HepG2 (cell line): ENCODE data around the gene COG5. TPM values are rescaled to one million over a fixed set of nuclear protein-coding genes. Genes with fewer than 3 reads are reported as not detected.

ENCODE experiments used
- AGO2 ChIP-seq: fragments of 200-400 bp; formaldehyde crosslinking; optimal IDR thresholded peaks from 2 replicates; pipeline ENCODE3; 2017; ENCODE audit warnings: mild to moderate bottlenecking, low read depth, low read length, moderate library complexity
- HNRNPK ChIP-seq: fragments of 200-400 bp; formaldehyde crosslinking; IDR thresholded peaks from 2 replicates; pipeline ENCODE4 v1.6.1; 2018; ENCODE audit warnings: low read length, low read depth, moderate library complexity, mild to moderate bottlenecking; ENCODE audit not compliant: poor library complexity, severe bottlenecking
- IRX3 ChIP-seq: sonication (generic); formaldehyde crosslinking; IDR thresholded peaks from 2 replicates; pipeline ENCODE4 v1.8.1; 2023; ENCODE audit warnings: mild to moderate bottlenecking, low read depth, missing genetic modification reagents, borderline replicate concordance
- KDM6A ChIP-seq: IDR thresholded peaks from 2 replicates; pipeline ENCODE4 v1.6.1; 2016; ENCODE audit warnings: low read depth
- MNT ChIP-seq: fragments of 450-650 bp; IDR thresholded peaks from 2 replicates; pipeline ENCODE4 v1.6.1; 2016
- MTERF4 ChIP-seq: sonication (generic); formaldehyde crosslinking; IDR thresholded peaks from 2 replicates; pipeline ENCODE4 v1.8.0; 2023; ENCODE audit warnings: mild to moderate bottlenecking, missing genetic modification reagents
- SNRNP70 ChIP-seq: fragments of 200-400 bp; formaldehyde crosslinking; IDR thresholded peaks from 2 replicates; pipeline ENCODE4 v1.6.1; 2017; ENCODE audit warnings: mild to moderate bottlenecking, low read depth, low read length, moderate library complexity
- ZNF687 ChIP-seq: sonication (generic); formaldehyde crosslinking; IDR thresholded peaks from 2 replicates; pipeline ENCODE4 v1.5.1; 2020; ENCODE audit warnings: mild to moderate bottlenecking, missing genetic modification reagents, moderate library complexity
- ZNF781 ChIP-seq: sonication (generic); formaldehyde crosslinking; IDR thresholded peaks from 2 replicates; pipeline ENCODE4 v1.5.1; 2020; ENCODE audit warnings: borderline replicate concordance, mild to moderate bottlenecking, missing genetic modification reagents; ENCODE audit errors: not compliant biosample characterization
- polyA plus RNA-seq, 8 experiments: library from polyadenylated mRNA; depleted of rRNA in 3 of 8; stranded (reverse) in 7 of 8; unstranded in 1 of 8; fragments of >200 nt; fragmentation: Illumina TruSeq in 4 of 8; extraction: Trizol in 4 of 8; gene quantifications; 2 replicates each; pipeline versions ENCODE4 v1.2.1 to v1.2.3, GENCODE V29; 2011 to 2016; ENCODE audit warnings: low read depth in 4 of 8, missing spikeins in 1 of 8, mixed read lengths in 1 of 8; ENCODE audit not compliant: insufficient read depth in 1 of 8
- total RNA-seq, 5 experiments: library from RNA; depleted of rRNA; stranded (reverse); fragments of >200 nt; fragmentation: Illumina TruSeq; extraction: Trizol; gene quantifications; 2 replicates each; pipeline ENCODE4 v1.2.3, GENCODE V29; 2016; ENCODE audit warnings: low read depth in 1 of 5
- TF ChIP-seq, protein P1 (sequence below): sonication (generic); formaldehyde crosslinking; IDR thresholded peaks from 2 replicates; pipeline ENCODE4 v1.4.0; 2020; ENCODE audit warnings: missing genetic modification reagents, borderline replicate concordance

The COG5 gene
- total and polyA plus RNA-seq, 2 of the 13 experiments (the other 11 are each of a cell fraction or from before 2014, with no cell fraction given) = 20.4 to 31.3 TPM

DNA sequence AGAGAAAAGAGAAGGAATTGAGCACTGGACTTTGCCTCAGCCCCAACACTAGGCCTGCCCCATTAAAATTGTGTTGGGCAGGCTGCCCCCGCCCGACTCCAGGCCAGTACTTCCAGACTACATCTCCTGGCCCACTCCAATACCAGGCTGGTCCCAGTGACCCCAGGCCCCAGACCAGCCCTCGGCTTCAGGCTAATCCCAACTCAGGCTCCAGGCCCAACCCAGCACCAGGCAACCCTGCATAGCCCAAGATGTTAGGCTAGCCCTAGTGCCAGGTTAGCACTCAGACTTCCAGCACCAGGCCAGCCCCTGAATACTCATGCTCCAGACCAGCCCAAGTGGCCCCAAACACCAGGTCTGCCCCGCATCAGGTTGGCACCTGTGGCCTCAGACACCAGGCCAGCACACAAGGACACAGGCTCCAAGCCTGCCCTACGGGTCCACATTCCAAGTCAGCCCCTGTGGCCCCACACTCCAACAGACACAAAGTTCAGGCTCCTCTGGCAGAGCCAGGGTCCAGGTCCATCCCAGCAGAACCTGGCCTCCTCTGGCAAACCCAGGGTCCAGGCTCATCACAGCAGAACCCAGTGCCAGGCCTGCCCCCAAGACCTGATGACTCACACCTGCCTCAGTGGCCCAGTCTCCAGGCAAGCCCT lies 20.3 kb downstream of the COG5 start (continued):
- TF ChIP-seq KDM6A (CRISPR knock-in tag) (0 out of 2 replicates have a peak, but pooled peaks have one; percentile 14), MTERF4 (CRISPR knock-in tag) (no peak), MNT (no peak), ZNF781 (CRISPR knock-in tag) (no peak), IRX3 (CRISPR knock-in tag) (no peak), AGO2 (no peak), SNRNP70 (no peak), HNRNPK (no peak), ZNF687 (CRISPR knock-in tag) (peak; percentile 39; the same call in 1 of the 2 replicates)
- TF ChIP-seq, protein P1, sequence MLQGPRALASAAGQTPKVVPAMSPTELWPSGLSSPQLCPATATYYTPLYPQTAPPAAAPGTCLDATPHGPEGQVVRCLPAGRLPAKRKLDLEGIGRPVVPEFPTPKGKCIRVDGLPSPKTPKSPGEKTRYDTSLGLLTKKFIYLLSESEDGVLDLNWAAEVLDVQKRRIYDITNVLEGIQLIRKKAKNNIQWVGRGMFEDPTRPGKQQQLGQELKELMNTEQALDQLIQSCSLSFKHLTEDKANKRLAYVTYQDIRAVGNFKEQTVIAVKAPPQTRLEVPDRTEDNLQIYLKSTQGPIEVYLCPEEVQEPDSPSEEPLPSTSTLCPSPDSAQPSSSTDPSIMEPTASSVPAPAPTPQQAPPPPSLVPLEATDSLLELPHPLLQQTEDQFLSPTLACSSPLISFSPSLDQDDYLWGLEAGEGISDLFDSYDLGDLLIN (CRISPR knock-in tag) = no peak
